Parathyroid adenoma (tissue), 2 donors: ENCODE results near the gene FIZ1.

Experiments used
- H2AFZ ChIP-seq: fragments of 300-600 bp; sonication (generic); one replicate; pipeline ENCODE4 v1.7.0; 2017; ENCODE audit warnings: antibody characterized with exemption, mild to moderate bottlenecking
- H3K27ac ChIP-seq: fragments of 300-600 bp; sonication (generic); one replicate; pipeline ENCODE4 v1.7.0; 2017
- H3K27me3 ChIP-seq: fragments of 300-600 bp; sonication (generic); one replicate; pipeline ENCODE4 v1.7.0; 2017; ENCODE audit warnings: low read length; ENCODE audit not compliant: control insufficient read depth, insufficient read depth
- H3K36me3 ChIP-seq: fragments of 300-600 bp; sonication (generic); one replicate; pipeline ENCODE4 v1.7.0; 2017; ENCODE audit warnings: low read length; ENCODE audit not compliant: control insufficient read depth, insufficient read depth
- H3K4me1 ChIP-seq: fragments of 300-600 bp; sonication (generic); one replicate; pipeline ENCODE4 v1.7.0; 2017; ENCODE audit warnings: control low read depth
- H3K4me2 ChIP-seq: fragments of 300-600 bp; sonication (generic); one replicate; pipeline ENCODE4 v1.7.0; 2017; ENCODE audit warnings: low read length
- H3K4me3 ChIP-seq: fragments of 300-600 bp; sonication (generic); one replicate; pipeline ENCODE4 v1.7.0; 2017; ENCODE audit warnings: low read depth, low read length
- H3K79me2 ChIP-seq: fragments of 300-600 bp; sonication (generic); one replicate; pipeline ENCODE4 v1.7.0; 2017; ENCODE audit warnings: control low read depth
- H3K9ac ChIP-seq: fragments of 300-600 bp; sonication (generic); one replicate; pipeline ENCODE4 v1.7.0; 2017; ENCODE audit warnings: mild to moderate bottlenecking
- H3K9me3 ChIP-seq: fragments of 300-600 bp; sonication (generic); one replicate; pipeline ENCODE4 v1.7.0; 2017; ENCODE audit warnings: low read length; ENCODE audit not compliant: control insufficient read depth
- CTCF ChIP-seq: fragments of 300-600 bp; sonication (generic); IDR thresholded peaks from one replicate; pipeline ENCODE4 v1.7.0; 2017; ENCODE audit warnings: antibody characterized with exemption, mild to moderate bottlenecking
- donor health status: primary hyperparathyroidism.

Gene FIZ1

GRCh38 chr19:55618426-55618825 is 19.1 kb upstream of the FIZ1 start:
- no peak overlapping the region for H3K27ac ChIP-seq
- H3K79me2 ChIP-seq, result peaks cover 2% of the 10 kb centered on the region
- H2AFZ ChIP-seq, result no peak overlapping the region
- no peaks in the 10 kb centered on the region for H3K27me3 ChIP-seq
- no peak overlapping the region for H3K9ac ChIP-seq
- H3K4me2 ChIP-seq, result no peak overlapping the region
- H3K4me3 ChIP-seq, result no peak overlapping the region
- no peaks in the 10 kb centered on the region for H3K36me3 ChIP-seq
- no peaks in the 10 kb centered on the region for H3K4me1 ChIP-seq
- H3K9me3 ChIP-seq, result no peaks in the 10 kb centered on the region
- TF ChIP-seq CTCF, result no peak

- Histone ChIP-seq H3K4me3 (no peak overlapping the region), H3K9me3 (no peaks in the 10 kb centered on the region), H3K27me3 (no peaks in the 10 kb centered on the region), H2AFZ (no peak overlapping the region), H3K9ac (no peak overlapping the region), H3K36me3 (no peaks in the 10 kb centered on the region), H3K4me1 (peaks cover under 1% of the 10 kb centered on the region), H3K4me2 (no peak overlapping the region), H3K79me2 (peaks cover 8% of the 10 kb centered on the region), H3K27ac (no peak overlapping the region)
- no peak for TF ChIP-seq CTCF
Observed at GRCh38 chr19:55617426-55617825, 18.1 kb upstream of the FIZ1 start.

GRCh38 chr19:55616395-55616875 is 17.1 kb upstream of the FIZ1 start:
- H3K36me3 ChIP-seq, result no peaks in the 10 kb centered on the region
- no peak for TF ChIP-seq CTCF
- H3K9me3 ChIP-seq, result no peaks in the 10 kb centered on the region
- H2AFZ ChIP-seq, result no peak overlapping the region
- no peak overlapping the region for H3K4me2 ChIP-seq
- no peaks in the 10 kb centered on the region for H3K27me3 ChIP-seq
- peaks cover 8% of the 10 kb centered on the region for H3K79me2 ChIP-seq
- H3K27ac ChIP-seq, result no peak overlapping the region
- H3K9ac ChIP-seq, result no peak overlapping the region
- H3K4me3 ChIP-seq, result no peak overlapping the region
- H3K4me1 ChIP-seq, result peaks cover 10% of the 10 kb centered on the region

- Histone ChIP-seq H2AFZ (no peak overlapping the region), H3K4me3 (no peak overlapping the region), H3K9ac (no peak overlapping the region), H3K4me2 (no peak overlapping the region), H3K27ac (no peak overlapping the region), H3K79me2 (peaks cover 8% of the 10 kb centered on the region), H3K27me3 (no peaks in the 10 kb centered on the region), H3K36me3 (no peaks in the 10 kb centered on the region), H3K4me1 (peaks cover 13% of the 10 kb centered on the region), H3K9me3 (no peaks in the 10 kb centered on the region)
- no peak for TF ChIP-seq CTCF
Observed at GRCh38 chr19:55615543-55616394, 16.5 kb upstream of the FIZ1 start.
